Neuronal stem cell (in vitro differentiated cells): ENCODE data around the gene DEDD2.

ENCODE experiments used
- DNase-seq: peaks from one replicate; pipeline ENCODE4 v3.0.0-alpha.2; 2013; ENCODE audit warnings: low spot score
- H2AFZ ChIP-seq: one replicate; pipeline ENCODE4 v1.6.1; 2013; ENCODE audit warnings: mild to moderate bottlenecking, low read length, inconsistent platforms
- H2AK5ac ChIP-seq: 2 replicates; pipeline ENCODE4 v1.6.1; 2013; ENCODE audit warnings: low read depth, mild to moderate bottlenecking, inconsistent platforms, low read length, moderate library complexity, mixed read lengths
- H2BK120ac ChIP-seq: 2 replicates; pipeline ENCODE4 v1.6.1; 2013; ENCODE audit warnings: low read depth, mild to moderate bottlenecking, inconsistent platforms, low read length, moderate library complexity, mixed read lengths
- H2BK12ac ChIP-seq: one replicate; pipeline ENCODE4 v1.6.1; 2013; ENCODE audit warnings: low read length, inconsistent platforms
- H2BK15ac ChIP-seq: 2 replicates; pipeline ENCODE4 v1.6.1; 2013; ENCODE audit warnings: mild to moderate bottlenecking, low read length, inconsistent platforms, mixed read lengths
- H2BK5ac ChIP-seq: one replicate; pipeline ENCODE4 v1.6.1; 2013; ENCODE audit warnings: inconsistent platforms, mild to moderate bottlenecking, low read length, moderate library complexity
- H3K14ac ChIP-seq: one replicate; pipeline ENCODE4 v1.6.1; 2013; ENCODE audit warnings: low read length, inconsistent platforms
- H3K18ac ChIP-seq: 2 replicates; pipeline ENCODE4 v1.6.1; 2013; ENCODE audit warnings: low read length, inconsistent platforms
- H3K23ac ChIP-seq: 2 replicates; pipeline ENCODE4 v1.6.1; 2013; ENCODE audit warnings: low read depth, mild to moderate bottlenecking, mixed read lengths, low read length, inconsistent platforms; ENCODE audit not compliant: poor library complexity
- H3K27ac ChIP-seq: replicated peaks from 3 replicates; pipeline ENCODE4 v1.5.1; 2013; ENCODE audit warnings: low read length, inconsistent platforms
- H3K27me3 ChIP-seq, 3 experiments: 2 replicates each; pipeline ENCODE4 v1.6.1; 2013; ENCODE audit warnings: low read length in 3 of 3, mild to moderate bottlenecking in 2 of 3, inconsistent platforms in 1 of 3, low read depth in 1 of 3, mixed read lengths in 1 of 3, moderate library complexity in 1 of 3; ENCODE audit not compliant: control insufficient read depth in 3 of 3, insufficient read depth in 3 of 3
- H3K36me3 ChIP-seq, 2 donors: replicated peaks in 1 of 2; 2 replicates each; pipeline ENCODE4 v1.6.1; 2013; ENCODE audit warnings: low read length in 2 of 2; ENCODE audit not compliant: control insufficient read depth in 2 of 2, insufficient read depth in 2 of 2
- H3K4ac ChIP-seq: 2 replicates; pipeline ENCODE4 v1.6.1; 2013; ENCODE audit warnings: inconsistent platforms, mild to moderate bottlenecking, low read length, moderate library complexity
- H3K4me1 ChIP-seq, 2 donors: 1 replicate in 1 of 2; 2 replicates in 1 of 2; pipeline ENCODE4 v1.6.1; 2013; ENCODE audit warnings: low read length in 2 of 2, low read depth in 1 of 2; ENCODE audit not compliant: control insufficient read depth in 2 of 2, insufficient read depth in 1 of 2
- H3K4me2 ChIP-seq: one replicate; pipeline ENCODE4 v1.6.1; 2013; ENCODE audit warnings: mild to moderate bottlenecking, low read length, inconsistent platforms; ENCODE audit not compliant: insufficient read depth, poor library complexity, severe bottlenecking
- H3K4me3 ChIP-seq, 2 donors: 2 replicates each; pipeline ENCODE4 v1.5.1; 2013; ENCODE audit warnings: low read length in 2 of 2, mild to moderate bottlenecking in 2 of 2, inconsistent platforms in 1 of 2, moderate library complexity in 1 of 2
- H3K79me1 ChIP-seq: one replicate; pipeline ENCODE4 v1.6.1; 2013; ENCODE audit warnings: low read depth, mild to moderate bottlenecking, inconsistent platforms, low read length, moderate library complexity
- H3K9ac ChIP-seq: one replicate; pipeline ENCODE4 v1.6.1; 2013; ENCODE audit warnings: mild to moderate bottlenecking, low read depth, low read length, inconsistent platforms; ENCODE audit not compliant: poor library complexity
- H3K9me3 ChIP-seq, 2 donors: replicated peaks in 1 of 2; 2 replicates each; pipeline versions ENCODE3 to v1.6.1; 2013; ENCODE audit warnings: low read length in 2 of 2, mild to moderate bottlenecking in 2 of 2, inconsistent platforms in 1 of 2, low read depth in 1 of 2, mixed read lengths in 1 of 2, moderate library complexity in 1 of 2; ENCODE audit not compliant: control insufficient read depth in 2 of 2, insufficient read depth in 1 of 2
- H4K8ac ChIP-seq: one replicate; pipeline ENCODE4 v1.6.1; 2013; ENCODE audit warnings: low read depth, mild to moderate bottlenecking, inconsistent platforms, low read length, moderate library complexity
- H4K91ac ChIP-seq: one replicate; pipeline ENCODE4 v1.6.1; 2013; ENCODE audit warnings: low read length, low read depth, mild to moderate bottlenecking, inconsistent platforms; ENCODE audit not compliant: poor library complexity
- WGBS, 2 donors: extraction: QIAGEN DNeasy Blood & Tissue Kit; methylation state at CpG; one replicate each; pipeline ENCODE4 v1.1.7; 2013; ENCODE audit warnings: missing lambda C conversion rate in 2 of 2, mixed read lengths in 1 of 2; ENCODE audit not compliant: insufficient read length in 2 of 2, insufficient replicate concordance in 1 of 2; ENCODE audit errors: extremely low coverage in 2 of 2; 5-methylcytosine and 5-hydroxymethylcytosine counted together

Gene DEDD2

DNA sequence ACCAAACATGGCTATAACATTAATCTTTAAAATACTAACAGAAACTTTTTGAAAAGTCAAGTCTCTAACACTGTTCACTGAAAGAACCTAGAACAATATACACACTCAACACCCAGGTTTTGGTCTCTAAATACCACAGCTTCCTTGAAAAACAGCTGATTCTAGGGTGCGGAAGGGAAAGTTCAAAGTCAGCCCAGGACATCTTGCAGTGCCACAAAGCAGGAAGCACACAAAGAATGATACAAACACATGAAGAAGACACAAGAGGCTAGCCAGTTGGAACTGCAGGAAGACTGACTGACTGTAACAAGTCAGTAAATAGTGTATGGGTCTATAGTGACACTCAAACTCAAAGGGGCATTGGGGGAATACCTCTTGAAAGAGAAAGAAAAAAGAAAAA lies 4.6 kb downstream of the DEDD2 start:
- WGBS, 2 donors, result no CpG with 5 or more reads among the region's 1 CpG
- Histone ChIP-seq H3K36me3 (peaks cover 36 to 65% of the 10 kb centered on the region in 2 donors), H2BK5ac (no peak overlapping the region), H2BK120ac (no peak overlapping the region), H3K9ac (no peak overlapping the region), H3K27me3 (no peaks in the 10 kb centered on the region), H3K14ac (no peak overlapping the region), H3K9me3 (no peaks in the 10 kb centered on the region), H3K4me1 (peaks cover 8 to 14% of the 10 kb centered on the region in 2 donors), H3K4me2 (no peak overlapping the region), H4K91ac (no peak overlapping the region), H3K27ac (no peak overlapping the region), H2AK5ac (no peak overlapping the region), H3K23ac (no peak overlapping the region), H2AFZ (no peak overlapping the region), H3K4ac (no peak overlapping the region), H2BK12ac (no peak overlapping the region), H3K18ac (no peak overlapping the region), H3K79me1 (peaks cover 23% of the 10 kb centered on the region), H2BK15ac (no peak overlapping the region), H4K8ac (no peak overlapping the region), H3K4me3 (no peak overlapping the region)
- no peak for DNase-seq

DNA sequence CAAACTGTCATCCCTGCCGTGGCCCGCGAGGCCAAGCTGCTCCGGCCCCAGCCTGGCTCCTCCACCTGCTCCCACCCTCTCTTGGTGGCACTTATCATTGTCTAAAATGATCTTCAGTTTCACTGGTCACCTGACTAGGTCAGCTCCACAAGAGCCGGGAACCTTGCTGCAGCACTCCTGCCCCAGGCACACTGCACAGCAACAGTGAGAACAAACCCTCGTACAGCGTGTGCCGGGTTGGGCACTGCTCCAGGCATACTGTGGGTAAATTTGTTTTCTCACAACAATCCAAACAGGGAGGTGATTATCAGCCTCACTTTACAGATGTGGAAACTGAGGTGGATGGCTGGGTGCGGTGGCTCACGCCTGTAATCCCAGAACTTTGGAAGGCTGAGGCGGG lies 8.9 kb downstream of the DEDD2 start:
- H3K36me3 ChIP-seq, result peaks cover 51 to 80% of the 10 kb centered on the region in 2 donors
- H3K18ac ChIP-seq, result no peak overlapping the region

DNA sequence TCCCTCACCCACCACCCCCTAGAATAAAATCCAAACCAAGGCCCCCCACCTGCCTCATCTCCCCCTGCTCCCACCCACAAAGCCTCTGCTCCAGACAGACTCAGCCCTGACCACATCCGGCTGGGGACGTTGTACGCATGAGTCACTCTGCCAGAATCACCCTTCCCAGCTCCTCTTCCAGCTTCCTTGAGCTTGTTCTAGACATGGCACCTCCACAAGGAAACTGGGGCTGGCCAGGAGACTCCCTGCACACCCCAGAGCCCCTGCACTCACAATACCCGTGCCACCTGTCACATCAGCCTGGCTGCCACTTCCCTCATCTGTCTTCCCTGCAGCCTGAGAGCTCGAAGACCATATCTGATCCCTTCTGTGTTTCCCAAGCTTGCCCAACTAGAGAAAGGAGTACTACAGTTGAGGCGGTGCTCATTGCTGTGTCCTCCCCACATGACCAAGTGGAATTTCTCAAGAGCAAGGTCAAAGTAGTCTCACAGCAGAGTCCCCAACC lies 9.7 kb downstream of the DEDD2 start:
- H3K4ac ChIP-seq, result no peak overlapping the region
- no peak overlapping the region for H2BK5ac ChIP-seq
- no peak overlapping the region for H2BK120ac ChIP-seq
- H3K27me3 ChIP-seq, result no peaks in the 10 kb centered on the region
- no peak overlapping the region for H3K14ac ChIP-seq
- H3K23ac ChIP-seq, result no peak overlapping the region
- H3K4me3 ChIP-seq, result peak overlapping the region in 1 of 2 donors; percentile 12
- H2AFZ ChIP-seq, result no peak overlapping the region
- no peak overlapping the region for H3K18ac ChIP-seq
- no peak overlapping the region for H2BK12ac ChIP-seq
- no peak overlapping the region for H4K8ac ChIP-seq
- H3K4me1 ChIP-seq, result no peaks in the 10 kb centered on the region
- peaks cover 6% of the 10 kb centered on the region for H3K79me1 ChIP-seq
- H3K9ac ChIP-seq, result no peak overlapping the region
- H3K4me2 ChIP-seq, result no peak overlapping the region
- DNase-seq, result no peak
- no CpG with 5 or more reads among the region's 6 CpGs for WGBS, 2 donors
- no peaks in the 10 kb centered on the region for H3K9me3 ChIP-seq
- H4K91ac ChIP-seq, result no peak overlapping the region
- peaks cover 50 to 80% of the 10 kb centered on the region in 2 donors for H3K36me3 ChIP-seq
- H3K27ac ChIP-seq, result no peak overlapping the region
- H2AK5ac ChIP-seq, result no peak overlapping the region
- H2BK15ac ChIP-seq, result no peak overlapping the region

More for the DNA sequence above, 8.9 kb downstream of the DEDD2 start:
- no peak overlapping the region for H3K4ac ChIP-seq
- H2BK120ac ChIP-seq, result no peak overlapping the region
- H2BK15ac ChIP-seq, result no peak overlapping the region
- no peak overlapping the region for H3K4me2 ChIP-seq
- no peak overlapping the region for H3K9ac ChIP-seq
- H3K4me3 ChIP-seq, result no peak overlapping the region
- peak overlapping the region; percentile 65 for H4K8ac ChIP-seq
- H3K27me3 ChIP-seq, result no peaks in the 10 kb centered on the region
- no peaks in the 10 kb centered on the region for H3K9me3 ChIP-seq
- H2AK5ac ChIP-seq, result no peak overlapping the region
- no peak overlapping the region for H3K27ac ChIP-seq
- no CpG with 5 or more reads among the region's 11 CpGs for WGBS, 2 donors
- peaks cover 6% of the 10 kb centered on the region for H3K79me1 ChIP-seq
- H4K91ac ChIP-seq, result no peak overlapping the region
- DNase-seq, result no peak
- no peak overlapping the region for H2BK5ac ChIP-seq
- no peak overlapping the region for H3K14ac ChIP-seq
- no peak overlapping the region for H2BK12ac ChIP-seq
- H3K23ac ChIP-seq, result no peak overlapping the region
- no peak overlapping the region for H2AFZ ChIP-seq
- no peaks in the 10 kb centered on the region for H3K4me1 ChIP-seq

DNA sequence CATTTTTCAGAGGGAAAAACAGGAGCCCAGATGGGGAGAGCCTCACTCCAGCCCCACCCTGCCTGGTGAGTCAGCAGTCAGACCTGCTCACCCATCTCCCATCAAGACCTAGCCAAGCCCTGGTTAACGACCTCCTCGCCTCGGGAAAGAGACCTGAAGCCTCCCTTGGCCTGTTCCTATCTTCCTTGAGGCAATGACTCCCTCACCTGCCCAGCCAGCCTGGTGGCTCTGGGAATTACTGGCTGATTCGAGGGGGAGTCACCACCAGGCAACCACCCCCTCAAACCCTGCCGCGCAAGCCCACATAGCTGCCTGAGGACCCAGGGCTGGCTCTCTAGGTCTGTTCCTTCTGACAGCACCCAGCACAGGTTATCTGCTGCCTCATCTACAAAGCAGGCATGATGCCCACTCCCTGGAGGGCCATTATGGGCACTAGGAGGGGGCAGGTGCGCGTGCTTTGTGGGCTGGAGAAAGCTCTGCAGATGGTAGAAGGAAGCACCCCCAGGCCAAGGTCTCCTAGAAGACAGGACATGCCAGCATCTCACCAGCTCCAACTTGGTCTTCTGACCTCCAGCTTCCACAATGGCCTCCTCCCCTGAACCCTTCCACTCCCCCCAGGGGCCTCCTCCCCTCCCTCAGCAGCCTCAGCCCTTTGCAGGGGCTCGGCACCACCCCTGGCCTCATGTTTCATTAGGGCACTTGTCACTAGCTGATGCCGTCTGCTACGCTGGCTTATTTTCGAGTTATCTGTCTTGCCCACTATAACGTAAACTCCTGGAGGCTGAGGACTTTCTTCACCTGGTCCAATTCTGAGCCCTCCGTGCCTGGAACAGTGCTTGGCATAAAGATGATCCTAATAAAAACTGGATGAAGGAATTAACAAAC lies 10.4 kb downstream of the DEDD2 start:
- H3K4ac ChIP-seq, result no peak overlapping the region
- H3K9me3 ChIP-seq, result no peaks in the 10 kb centered on the region
- H3K14ac ChIP-seq, result no peak overlapping the region
- H2AK5ac ChIP-seq, result no peak overlapping the region
- H3K18ac ChIP-seq, result no peak overlapping the region
- H2BK120ac ChIP-seq, result no peak overlapping the region
- H3K4me3 ChIP-seq, result no peak overlapping the region
- no peak overlapping the region for H2BK12ac ChIP-seq
- no peak for DNase-seq
- H3K36me3 ChIP-seq, result peaks cover 55 to 79% of the 10 kb centered on the region in 2 donors
- no peak overlapping the region for H3K27ac ChIP-seq
- peaks cover 6% of the 10 kb centered on the region for H3K79me1 ChIP-seq
- H2BK15ac ChIP-seq, result no peak overlapping the region
- no peaks in the 10 kb centered on the region for H3K4me1 ChIP-seq
- H2AFZ ChIP-seq, result no peak overlapping the region
- no peak overlapping the region for H3K9ac ChIP-seq
- no CpG with 5 or more reads among the region's 14 CpGs for WGBS, 2 donors
- H4K91ac ChIP-seq, result no peak overlapping the region
- no peak overlapping the region for H4K8ac ChIP-seq
- H3K4me2 ChIP-seq, result no peak overlapping the region
- H2BK5ac ChIP-seq, result no peak overlapping the region
- no peaks in the 10 kb centered on the region for H3K27me3 ChIP-seq
- no peak overlapping the region for H3K23ac ChIP-seq
